Peyer's patch (tissue), 4 donors: ENCODE data around the gene PIP4K2C.

Experiments used
- CTCF ChIP-seq, 6 experiments: fragments of 450-650 bp in 4 of 6; fragments of 200-600 bp in 2 of 6; sonication (generic) in 1 of 6; IDR thresholded peaks; one replicate each; pipeline ENCODE4 v1.5.1; 2017 to 2019; ENCODE audit warnings: antibody characterized with exemption in 6 of 6, mild to moderate bottlenecking in 3 of 6, moderate library complexity in 1 of 6
- POLR2A ChIP-seq, 2 donors: fragments of 450-650 bp; IDR thresholded peaks; one replicate each; pipeline ENCODE4 v1.5.1; 2017; ENCODE audit warnings: antibody characterized with exemption in 2 of 2, mild to moderate bottlenecking in 2 of 2, moderate library complexity in 2 of 2

GRCh38 chr12:57591782-57592325 is 862 bp downstream of the PIP4K2C start:
- TF ChIP-seq CTCF (IDR thresholded peaks at IDR 0.05) = no peak
- TF ChIP-seq POLR2A (IDR thresholded peaks at IDR 0.05) = no peak
